ENCODE measurements around the gene INPP5A.

- TF ChIP-seq YY1 (IDR thresholded peaks at IDR 0.05; ENCODE audit: insufficient read depth, insufficient read length), result no peak
- TF ChIP-seq ZNF274 (IDR thresholded peaks at IDR 0.05; ENCODE audit: low read depth, low read length), result no peak
Observed at GRCh38 chr10:132793871-132794849, 256.6 kb downstream of the INPP5A start.
